K562 (cell line): ENCODE measurements around the gene LZTS2. TPM values are rescaled to one million over a fixed set of nuclear protein-coding genes. Genes with fewer than 3 reads are reported as not detected.

Experiments
- BRD9 ChIP-seq: fragments of 450-650 bp; IDR thresholded peaks from 2 replicates; pipeline ENCODE4 v1.6.1; 2018; ENCODE audit warnings: low read depth; ENCODE audit not compliant: partially characterized antibody
- KDM5B ChIP-seq: fragments of 200-600 bp; sonication (generic); IDR thresholded peaks from 2 replicates; pipeline ENCODE4 v1.6.1; 2012; ENCODE audit warnings: low read depth, mild to moderate bottlenecking, moderate library complexity, low read length, control low read depth, inconsistent platforms; ENCODE audit not compliant: insufficient replicate concordance
- MXD1 ChIP-seq: fragments of 250-450 bp; sonication (Bioruptor Pico); IDR thresholded peaks from 2 replicates; pipeline ENCODE4 v1.8.0; 2021; ENCODE audit warnings: borderline replicate concordance, mild to moderate bottlenecking, moderate library complexity; ENCODE audit not compliant: poor library complexity, severe bottlenecking
- OTX1 ChIP-seq: fragments of 450-650 bp; formaldehyde crosslinking; IDR thresholded peaks from 2 replicates; pipeline ENCODE4 v1.4.0; 2022; ENCODE audit warnings: mild to moderate bottlenecking
- PHF8 ChIP-seq: fragments of 200-600 bp; sonication (generic); IDR thresholded peaks from 2 replicates; pipeline ENCODE4 v1.6.1; 2012; ENCODE audit warnings: mixed run types, mild to moderate bottlenecking, inconsistent platforms, low read length, moderate library complexity, borderline replicate concordance
- RBFOX2 ChIP-seq: fragments of 200-400 bp; formaldehyde crosslinking; IDR thresholded peaks from 2 replicates; pipeline ENCODE4 v1.6.1; 2017; ENCODE audit warnings: low read depth, mild to moderate bottlenecking, low read length, moderate library complexity
- TAF7 ChIP-seq: fragments of 450-650 bp; IDR thresholded peaks from 2 replicates; pipeline ENCODE4 v1.6.1; 2016; ENCODE audit warnings: missing genetic modification characterization, missing compliant biosample characterization
- TBP ChIP-seq: optimal IDR thresholded peaks from 2 replicates; pipeline ENCODE3; 2011; ENCODE audit warnings: low read depth, low read length, improper control_type of control experiment
- ZKSCAN3 ChIP-seq: fragments of 250-450 bp; sonication (Bioruptor Pico); IDR thresholded peaks from 2 replicates; pipeline ENCODE4 v1.4.0; 2020
- ZNF143 ChIP-seq: sonication (generic); formaldehyde crosslinking; IDR thresholded peaks from 2 replicates; pipeline ENCODE4 v1.9.0; 2022; ENCODE audit warnings: mild to moderate bottlenecking, missing genetic modification reagents
- ZNF699 ChIP-seq: fragments of 250-450 bp; sonication (Bioruptor Pico); IDR thresholded peaks from 2 replicates; pipeline ENCODE4 v1.8.0; 2021; ENCODE audit warnings: mild to moderate bottlenecking, moderate library complexity; ENCODE audit not compliant: insufficient replicate concordance
- polyA plus RNA-seq, 8 experiments: library from polyadenylated mRNA; depleted of rRNA in 4 of 8; stranded (reverse) in 5 of 8; unstranded in 3 of 8; fragments of >200 nt; fragmentation: Nextera tagmentation in 2 of 8; fragmentation: Illumina TruSeq in 1 of 8; extraction: Ambion mirVana in 2 of 8; extraction: Trizol in 1 of 8; gene quantifications; 2 replicates each; pipeline versions ENCODE4 v1.2.1 to v1.2.3, GENCODE V29; 2011 to 2014; ENCODE audit warnings: inconsistent platforms in 1 of 8, missing spikeins in 1 of 8
- total RNA-seq, 7 experiments: library from RNA; depleted of rRNA in 6 of 7; stranded (reverse); fragments of >200 nt in 6 of 7; fragmentation: Illumina TruSeq in 2 of 7; extraction: Trizol in 2 of 7; gene quantifications; 2 replicates each; pipeline versions ENCODE4 v1.2.1 to v1.2.3, GENCODE V29; 2011 to 2021; ENCODE audit warnings: low replicate concordance in 1 of 7
- TF ChIP-seq, protein P1 (sequence below): sonication (generic); formaldehyde crosslinking; IDR thresholded peaks from 2 replicates; pipeline ENCODE4 v1.8.0; 2022; ENCODE audit warnings: missing genetic modification reagents, mild to moderate bottlenecking, moderate library complexity, borderline replicate concordance
- TF ChIP-seq, protein P2 (sequence below): fragments of 450-650 bp; IDR thresholded peaks from 2 replicates; pipeline ENCODE4 v1.6.1; 2016

LZTS2 gene
- total and polyA plus RNA-seq, 9 of the 15 experiments (the other 6 are each of a cell fraction or from before 2014, with no cell fraction given): 0.23 to 42.5 (median 14.7) TPM

DNA sequence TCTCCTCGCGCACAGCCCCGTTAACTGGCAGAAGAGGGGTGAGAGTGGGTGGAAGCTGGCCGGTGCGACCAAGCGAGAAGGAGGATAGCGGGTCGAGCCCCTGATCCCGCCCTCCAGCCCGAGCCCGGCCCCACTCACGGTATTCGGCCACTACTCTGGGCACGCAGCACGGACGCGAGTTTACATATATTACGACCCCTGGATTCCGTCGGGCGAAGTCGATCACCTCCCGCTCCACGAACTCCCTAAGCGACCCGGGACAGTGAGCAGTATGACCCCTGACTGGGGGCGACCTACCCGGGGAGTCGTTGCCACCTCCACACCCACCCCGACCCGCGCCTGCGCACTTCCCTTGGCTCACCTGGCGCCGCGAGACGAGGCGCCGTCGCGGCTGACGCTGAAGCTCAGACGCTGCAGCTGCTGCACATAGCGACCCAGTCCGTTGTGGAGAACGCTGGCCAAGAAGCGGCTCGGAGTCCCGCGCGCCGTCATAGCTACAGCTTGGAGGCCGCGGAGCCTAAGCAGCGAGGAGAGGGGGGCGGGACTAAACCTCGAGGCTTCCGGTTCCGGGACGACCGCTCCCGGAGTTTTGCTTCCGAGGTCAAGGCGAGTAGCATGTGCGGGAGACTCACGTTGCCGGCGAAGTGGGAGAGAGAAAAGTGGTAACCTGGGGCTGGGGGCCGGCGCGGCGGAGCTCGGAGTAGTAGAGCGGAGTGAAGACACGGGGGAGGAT is 12.5 kb upstream of the LZTS2 start, which contains the start of the genes MRPL43 and TWNK (continued):
- peak; percentile 83 for TF ChIP-seq MXD1 (CRISPR knock-in tag)
- TF ChIP-seq ZKSCAN3 (CRISPR knock-in tag): no peak
- TF ChIP-seq ZNF143 (CRISPR knock-in tag): no peak
- TF ChIP-seq, protein P1, sequence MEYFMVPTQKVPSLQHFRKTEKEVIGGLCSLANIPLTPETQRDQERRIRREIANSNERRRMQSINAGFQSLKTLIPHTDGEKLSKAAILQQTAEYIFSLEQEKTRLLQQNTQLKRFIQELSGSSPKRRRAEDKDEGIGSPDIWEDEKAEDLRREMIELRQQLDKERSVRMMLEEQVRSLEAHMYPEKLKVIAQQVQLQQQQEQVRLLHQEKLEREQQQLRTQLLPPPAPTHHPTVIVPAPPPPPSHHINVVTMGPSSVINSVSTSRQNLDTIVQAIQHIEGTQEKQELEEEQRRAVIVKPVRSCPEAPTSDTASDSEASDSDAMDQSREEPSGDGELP (CRISPR knock-in tag): peak; percentile 75
- no peak for TF ChIP-seq OTX1 (CRISPR knock-in tag)
- TF ChIP-seq ZNF699 (CRISPR knock-in tag): no peak
- peak; percentile 62 for TF ChIP-seq TBP
- TF ChIP-seq BRD9: no peak
- TF ChIP-seq, protein P2, sequence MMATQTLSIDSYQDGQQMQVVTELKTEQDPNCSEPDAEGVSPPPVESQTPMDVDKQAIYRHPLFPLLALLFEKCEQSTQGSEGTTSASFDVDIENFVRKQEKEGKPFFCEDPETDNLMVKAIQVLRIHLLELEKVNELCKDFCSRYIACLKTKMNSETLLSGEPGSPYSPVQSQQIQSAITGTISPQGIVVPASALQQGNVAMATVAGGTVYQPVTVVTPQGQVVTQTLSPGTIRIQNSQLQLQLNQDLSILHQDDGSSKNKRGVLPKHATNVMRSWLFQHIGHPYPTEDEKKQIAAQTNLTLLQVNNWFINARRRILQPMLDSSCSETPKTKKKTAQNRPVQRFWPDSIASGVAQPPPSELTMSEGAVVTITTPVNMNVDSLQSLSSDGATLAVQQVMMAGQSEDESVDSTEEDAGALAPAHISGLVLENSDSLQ: peak; percentile 78
- peak; percentile 71 for TF ChIP-seq KDM5B
- peak; percentile 94 for TF ChIP-seq PHF8
- 0 out of 2 replicates have a peak, but pooled peaks have one; percentile 34 for TF ChIP-seq TAF7 (tag)
- peak; percentile 86 for TF ChIP-seq RBFOX2
